DLD1 (cell line): ENCODE measurements around the gene GFOD1.

Experiments used
- in situ Hi-C: cut with HindIII; loops from 2 replicates; pipeline ENCODE4 v1.10.0; 2017; ENCODE audit warnings: low sequenced_read_pairs

The GFOD1 gene

DNA sequence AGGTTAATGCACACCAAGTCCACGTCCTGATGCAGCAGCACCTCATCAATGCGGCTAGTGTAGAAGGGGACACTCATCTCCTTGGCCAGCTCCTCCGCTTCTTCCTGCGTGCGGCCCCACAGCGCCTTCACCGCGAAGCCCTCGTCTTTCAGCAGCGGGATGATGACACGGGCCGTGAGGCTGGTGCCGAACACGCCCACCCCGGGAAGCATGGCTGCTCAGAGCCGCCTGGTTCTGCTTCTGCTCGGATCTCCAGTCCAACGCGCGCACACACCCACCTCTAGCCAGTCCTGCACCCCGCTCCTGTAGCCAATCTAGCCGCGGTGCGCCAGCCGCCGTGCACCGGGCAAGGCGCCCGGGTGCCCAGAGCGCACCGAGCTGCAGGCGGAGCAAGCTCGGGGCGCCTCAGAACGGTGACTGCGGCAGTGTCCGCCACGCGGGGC lies 700 bp downstream of the GFOD1 start:
- in situ Hi-C loops = no loop called here

DNA sequence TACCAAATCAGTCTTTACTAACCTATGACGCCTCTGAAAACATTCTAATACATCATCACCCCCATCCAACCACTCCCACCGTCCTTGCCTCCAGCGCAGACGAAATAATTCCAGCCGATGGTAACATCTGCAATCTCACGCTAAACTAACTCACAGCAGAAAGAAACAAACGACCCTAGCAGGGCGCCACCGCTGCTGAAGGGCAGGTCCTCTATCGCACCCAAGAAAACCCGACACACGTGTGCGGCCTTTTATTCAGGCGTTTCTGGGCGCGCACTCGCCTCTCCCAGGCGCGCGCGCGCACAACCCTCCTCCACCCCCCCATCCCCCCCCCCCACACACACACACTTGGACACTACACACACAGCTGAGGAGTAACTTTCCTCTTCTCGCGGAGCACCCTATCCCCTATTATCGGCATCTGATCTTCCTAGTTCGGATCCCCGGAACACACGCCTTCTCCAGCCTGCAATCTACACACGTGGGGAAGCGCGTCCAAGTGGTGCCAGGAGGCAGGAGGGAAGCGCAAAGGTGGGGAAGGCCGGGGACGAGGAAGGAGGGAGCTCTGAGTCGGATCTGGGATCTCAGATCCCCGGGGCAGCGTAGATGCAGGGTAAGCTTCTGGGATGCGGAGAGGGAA lies 1.4 kb downstream of the GFOD1 start:
- in situ Hi-C loops = no loop called here

DNA sequence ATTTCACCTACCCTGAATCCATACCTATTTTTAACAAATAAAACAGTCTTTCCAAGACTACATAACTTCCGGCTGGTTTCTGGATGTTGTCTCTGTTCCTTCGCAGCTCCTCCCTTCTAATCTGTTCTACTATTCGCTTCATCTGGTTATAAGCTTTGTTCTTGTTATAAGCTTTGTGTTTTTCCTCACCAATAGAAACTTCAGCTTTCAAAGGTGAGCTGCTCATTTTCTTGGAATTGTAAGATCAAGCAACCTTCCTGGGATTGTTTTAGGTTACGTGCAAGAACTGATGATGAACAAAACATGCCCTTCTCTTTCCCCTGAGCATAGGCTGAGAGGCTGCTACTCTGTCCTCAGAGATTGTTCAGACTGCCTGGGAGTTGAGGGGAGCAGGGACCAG lies 2.1 kb downstream of the GFOD1 start:
- in situ Hi-C loops = no loop called here

DNA sequence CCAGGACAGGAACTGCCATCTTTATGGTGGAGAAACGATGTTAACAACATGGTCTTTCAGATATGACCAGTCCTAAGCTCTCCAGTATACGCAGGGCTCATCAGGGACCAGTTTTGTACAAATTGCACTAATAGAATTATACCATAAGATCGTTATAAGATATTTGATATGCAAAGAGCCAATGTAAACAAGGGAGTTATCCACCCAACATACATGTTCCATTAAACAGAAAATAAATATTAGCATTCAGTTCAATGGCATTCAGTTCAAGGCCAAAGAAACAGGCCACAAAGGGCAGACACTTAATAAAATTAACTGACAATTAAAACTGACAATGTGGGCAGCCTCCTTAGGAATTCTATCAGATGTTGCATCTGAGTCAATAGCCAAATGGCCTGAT lies 2.6 kb downstream of the GFOD1 start:
- in situ Hi-C loops = no loop called here

DNA sequence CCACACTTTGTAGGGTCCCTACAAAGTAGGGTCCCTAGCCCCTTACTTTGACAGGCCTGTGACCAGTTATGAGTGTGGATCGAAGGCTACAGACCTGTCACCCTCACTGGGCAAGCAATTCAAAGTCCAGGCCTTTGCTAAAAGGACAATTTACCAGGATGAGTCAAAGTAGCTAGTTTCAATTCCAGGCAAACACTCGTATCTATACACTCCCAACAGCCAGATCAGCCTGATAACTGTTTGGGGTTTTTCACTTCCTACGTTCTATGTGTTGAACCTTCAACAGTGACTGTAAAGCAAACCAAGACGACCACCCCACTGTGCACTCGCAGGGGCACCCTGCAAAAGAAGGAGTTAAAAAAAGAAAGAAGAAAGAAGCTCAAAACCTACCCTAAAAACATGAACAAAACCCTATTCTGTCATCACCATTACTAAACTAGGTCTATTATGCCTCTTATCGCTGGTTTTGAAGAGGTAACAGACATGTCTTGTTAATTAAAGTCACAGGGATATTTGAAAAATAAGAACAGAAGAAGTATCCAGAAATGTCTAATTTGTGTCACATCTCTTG lies 3.2 kb downstream of the GFOD1 start:
- in situ Hi-C loops = no loop called here

DNA sequence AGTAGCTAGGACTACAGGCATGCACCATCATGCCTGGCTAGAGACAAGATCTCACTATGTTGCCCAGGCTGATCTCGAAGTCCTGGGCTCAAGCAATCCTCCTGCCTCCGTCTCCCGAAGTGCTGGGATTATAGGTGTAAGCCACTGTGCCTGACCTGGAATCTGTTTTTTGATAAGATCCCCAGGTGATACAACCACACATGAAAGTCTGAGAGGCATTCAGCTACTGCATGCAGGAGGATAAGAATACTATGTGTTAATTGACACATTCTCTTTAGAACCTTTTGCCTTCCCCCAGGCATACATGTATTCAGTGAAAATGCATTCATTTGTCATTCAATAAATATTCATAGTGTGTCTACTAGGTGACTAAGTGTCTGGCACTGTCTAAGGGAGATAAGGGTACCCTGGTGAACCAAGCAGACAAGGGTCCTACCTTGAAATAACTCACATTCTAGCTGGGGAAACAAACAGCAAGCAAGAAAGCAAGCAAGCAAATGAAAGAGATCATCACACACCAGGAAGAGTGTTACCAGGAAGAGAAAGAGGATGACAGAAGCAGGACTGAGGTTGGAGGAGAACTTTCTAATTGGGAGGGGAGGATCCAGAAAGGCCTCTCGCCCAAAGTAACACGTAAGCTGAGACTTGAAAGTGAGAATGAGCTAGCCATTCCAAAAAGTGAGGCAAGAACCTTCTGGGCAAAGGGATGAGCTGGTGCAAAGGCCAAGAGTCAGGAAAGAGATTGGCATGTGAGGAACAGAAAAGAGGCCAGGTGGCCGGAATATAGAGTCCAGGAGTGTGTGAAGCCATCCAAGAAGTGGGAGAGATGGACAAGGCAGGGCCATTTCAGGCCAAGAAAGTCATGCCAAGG lies 6.5 kb downstream of the GFOD1 start:
- in situ Hi-C loops = no loop called here

DNA sequence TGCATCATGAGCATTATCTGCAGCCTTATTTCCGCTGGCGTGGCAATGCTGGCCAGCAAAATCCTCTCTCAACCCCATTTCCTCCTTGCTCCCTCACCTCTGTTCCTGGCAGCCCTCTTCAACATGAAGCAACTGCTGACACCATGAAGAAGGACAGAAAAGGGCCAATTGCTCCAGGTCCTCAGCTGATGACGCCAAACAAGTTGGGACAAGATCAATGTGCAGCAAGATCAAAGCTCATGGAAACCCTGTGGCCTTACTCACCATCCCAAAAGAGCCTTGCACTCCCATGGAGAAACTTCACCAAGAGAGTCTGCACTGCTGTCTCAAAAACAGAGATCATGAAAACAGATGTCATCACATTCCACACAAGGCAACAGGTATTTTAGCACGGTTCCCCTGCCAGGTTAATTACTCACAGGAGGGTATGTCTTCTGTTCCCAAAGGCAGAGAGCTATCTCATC lies 7.4 kb downstream of the GFOD1 start:
- in situ Hi-C loops = no loop called here

DNA sequence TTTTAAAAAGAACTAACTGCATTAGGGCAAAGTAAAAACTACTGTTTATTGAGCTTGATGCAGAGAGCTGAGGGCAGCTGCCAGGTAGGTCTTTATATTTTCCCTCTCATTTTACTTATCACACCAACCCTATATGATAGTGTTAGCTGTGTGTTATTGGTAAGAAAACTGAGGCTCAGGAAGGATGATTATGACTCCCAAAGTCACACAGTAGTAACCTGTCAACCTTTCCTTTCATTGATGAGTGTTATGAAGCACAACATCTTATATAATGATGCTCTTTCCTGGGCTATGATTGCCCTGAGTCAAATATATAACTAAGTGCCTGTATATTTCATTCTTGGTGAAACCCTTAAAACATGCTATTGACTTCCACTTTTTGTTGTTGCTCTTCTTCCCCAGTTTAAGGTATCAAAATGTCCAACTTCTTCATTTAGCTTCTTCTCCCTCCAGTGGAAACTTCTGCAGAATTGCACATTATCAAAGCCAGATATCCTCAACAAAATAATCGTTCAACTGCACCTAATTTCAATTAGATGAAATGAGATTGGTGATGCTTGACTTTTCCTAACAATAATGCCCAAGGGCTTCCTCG lies 8.1 kb downstream of the GFOD1 start:
- in situ Hi-C loops = no loop called here

DNA sequence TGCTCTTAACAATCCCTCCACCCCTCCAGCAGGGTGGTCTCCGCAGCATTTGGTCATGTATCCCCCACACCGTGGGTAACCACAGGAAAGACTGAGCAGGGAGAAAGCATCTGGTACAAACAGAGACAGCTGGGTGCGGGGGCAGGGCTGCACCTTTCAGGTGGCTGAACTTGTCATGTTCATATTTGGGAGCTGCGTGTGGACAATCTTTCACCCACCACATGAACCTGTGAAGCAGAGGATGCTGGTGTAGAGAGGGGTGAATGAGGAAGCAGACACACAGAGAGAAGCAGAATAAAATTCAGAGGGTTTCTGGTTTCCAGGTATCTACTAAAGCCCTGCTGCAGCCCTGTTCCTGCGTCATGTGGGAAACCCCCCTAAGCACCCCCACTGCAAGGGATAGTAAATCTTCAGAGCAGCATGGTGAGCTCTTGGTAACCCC lies 8.9 kb downstream of the GFOD1 start:
- in situ Hi-C loops = no loop called here

DNA sequence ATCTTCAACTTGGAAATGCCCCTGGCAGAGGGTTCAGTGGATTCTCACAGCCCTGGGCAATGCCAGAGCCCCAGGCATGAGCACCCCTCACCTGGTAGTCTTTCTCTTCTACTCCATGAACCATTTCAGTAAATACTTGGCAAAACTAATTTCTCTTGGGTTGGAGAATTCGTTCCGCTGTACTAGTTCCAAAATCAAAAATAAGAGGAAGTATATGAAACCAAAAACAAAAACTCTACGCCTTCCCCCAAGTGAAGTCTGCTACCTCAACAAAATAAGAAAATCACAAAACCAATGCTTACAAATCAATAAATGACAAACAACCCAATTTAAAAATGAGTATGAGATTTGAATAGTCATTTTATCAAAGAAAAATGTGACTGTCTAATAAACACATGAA lies 12.6 kb downstream of the GFOD1 start:
- in situ Hi-C loops = no loop called here

DNA sequence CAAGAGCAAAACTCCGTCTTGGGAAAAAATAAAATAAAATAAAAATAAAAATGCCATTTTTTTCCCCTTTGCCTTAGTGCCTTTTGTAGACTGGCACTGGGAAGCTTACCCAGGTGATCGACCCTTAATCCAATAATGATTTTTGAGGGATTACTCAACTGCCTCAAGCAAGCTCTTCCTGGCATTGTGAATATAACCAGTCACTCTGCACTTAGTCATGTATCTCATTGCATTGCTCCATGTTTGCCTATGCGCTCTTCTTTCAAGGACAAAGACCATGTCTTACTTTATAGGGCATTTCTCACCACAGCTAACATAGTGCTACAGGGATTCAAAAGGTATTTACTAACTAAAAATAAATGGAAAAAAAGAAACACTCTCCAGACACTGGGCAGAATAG lies 13.0 kb downstream of the GFOD1 start:
- in situ Hi-C loops = no loop called here

DNA sequence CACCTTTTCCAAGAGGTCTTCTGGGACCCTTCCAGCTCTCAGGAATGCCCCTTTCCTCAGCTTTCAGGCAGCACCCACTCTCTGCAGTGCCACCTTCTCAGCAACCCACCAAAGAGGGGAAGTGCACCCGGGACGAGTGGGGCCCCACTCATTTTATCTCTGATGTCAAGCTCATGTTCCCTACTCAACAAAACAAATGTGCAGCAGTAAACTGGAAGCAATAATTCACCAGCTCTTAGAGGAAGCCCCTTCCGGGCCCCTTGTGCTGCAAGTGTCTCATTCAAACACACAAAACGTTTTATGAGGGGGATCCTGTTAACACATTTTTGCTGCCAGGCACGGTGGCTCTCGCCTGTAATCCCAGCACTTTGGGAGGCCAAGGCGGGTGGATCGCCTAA lies 13.6 kb downstream of the GFOD1 start:
- in situ Hi-C loops = no loop called here

DNA sequence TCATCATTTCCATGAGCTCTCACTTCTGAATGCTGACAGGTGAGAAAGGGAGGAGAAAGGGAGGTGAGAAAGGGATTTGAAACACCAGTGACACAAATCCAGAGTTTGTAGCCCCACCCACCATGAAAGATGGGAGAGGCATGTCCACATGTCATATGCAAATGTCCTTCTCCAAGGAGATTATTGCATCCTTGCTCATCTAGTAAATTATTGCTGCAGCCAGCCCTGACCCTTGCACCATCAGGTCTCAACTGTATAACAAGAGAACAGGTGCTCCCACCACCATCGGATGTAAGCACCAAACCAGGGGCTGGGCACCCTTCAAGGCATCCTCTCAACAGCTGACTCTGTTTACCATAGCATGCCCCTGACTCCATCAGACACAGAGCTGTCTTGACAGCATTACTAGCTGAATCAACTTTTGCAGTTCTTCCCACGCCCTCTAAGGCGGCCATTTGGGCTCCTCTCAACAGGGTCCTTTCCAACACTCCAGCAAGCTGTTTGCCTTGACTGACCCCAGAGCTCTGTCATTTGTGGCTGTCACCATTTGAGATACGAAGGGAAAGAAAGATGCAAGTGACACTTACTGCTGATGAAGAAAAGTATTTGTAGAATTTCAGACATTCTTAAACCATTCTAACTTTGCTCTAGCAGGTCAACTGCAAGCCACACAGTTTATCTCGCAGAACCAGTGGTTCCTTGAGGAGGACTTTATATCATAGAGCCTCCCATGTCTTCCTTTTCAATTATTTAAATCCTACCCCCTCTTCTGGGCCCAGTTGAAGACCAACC lies 14.2 kb downstream of the GFOD1 start:
- in situ Hi-C loops = no loop called here

DNA sequence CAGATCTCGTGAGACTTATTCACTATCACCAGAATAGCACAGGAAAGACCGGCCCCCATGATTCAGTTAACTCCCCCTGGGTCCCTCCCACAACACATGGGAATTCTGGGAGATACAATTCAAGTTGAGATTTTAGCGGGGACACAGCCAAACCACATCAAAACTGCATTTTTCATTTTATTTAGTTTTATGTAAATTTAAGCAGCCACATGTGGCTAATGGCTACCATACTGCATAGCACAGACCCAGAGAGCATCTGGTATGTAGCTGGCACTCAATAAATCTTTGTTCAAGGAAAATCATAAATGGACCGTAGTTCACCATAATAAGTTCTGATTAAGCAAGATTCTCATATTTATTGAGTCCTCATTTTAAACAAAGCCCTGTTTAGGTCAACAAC lies 15.3 kb downstream of the GFOD1 start:
- in situ Hi-C loops = no loop called here

DNA sequence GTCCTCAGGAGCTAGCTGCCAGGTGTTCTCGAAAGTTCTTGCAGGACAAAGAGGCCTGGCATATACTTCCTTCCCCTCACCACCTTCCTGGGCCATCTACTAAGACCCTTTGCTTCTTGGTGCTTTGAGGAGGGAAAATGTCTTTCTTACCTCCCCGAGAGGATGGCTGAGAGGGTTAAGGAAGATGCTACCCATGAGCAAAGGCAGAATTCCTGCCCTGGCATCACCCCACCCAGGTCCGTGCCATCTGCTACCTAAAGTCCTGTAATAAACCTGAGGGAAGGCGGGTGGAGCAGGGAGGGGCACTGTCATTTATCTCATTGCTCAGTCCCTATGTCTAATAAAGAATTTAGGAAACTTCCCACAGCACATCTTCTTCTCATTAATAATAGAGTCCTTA lies 16.2 kb downstream of the GFOD1 start:
- in situ Hi-C loops = no loop called here

DNA sequence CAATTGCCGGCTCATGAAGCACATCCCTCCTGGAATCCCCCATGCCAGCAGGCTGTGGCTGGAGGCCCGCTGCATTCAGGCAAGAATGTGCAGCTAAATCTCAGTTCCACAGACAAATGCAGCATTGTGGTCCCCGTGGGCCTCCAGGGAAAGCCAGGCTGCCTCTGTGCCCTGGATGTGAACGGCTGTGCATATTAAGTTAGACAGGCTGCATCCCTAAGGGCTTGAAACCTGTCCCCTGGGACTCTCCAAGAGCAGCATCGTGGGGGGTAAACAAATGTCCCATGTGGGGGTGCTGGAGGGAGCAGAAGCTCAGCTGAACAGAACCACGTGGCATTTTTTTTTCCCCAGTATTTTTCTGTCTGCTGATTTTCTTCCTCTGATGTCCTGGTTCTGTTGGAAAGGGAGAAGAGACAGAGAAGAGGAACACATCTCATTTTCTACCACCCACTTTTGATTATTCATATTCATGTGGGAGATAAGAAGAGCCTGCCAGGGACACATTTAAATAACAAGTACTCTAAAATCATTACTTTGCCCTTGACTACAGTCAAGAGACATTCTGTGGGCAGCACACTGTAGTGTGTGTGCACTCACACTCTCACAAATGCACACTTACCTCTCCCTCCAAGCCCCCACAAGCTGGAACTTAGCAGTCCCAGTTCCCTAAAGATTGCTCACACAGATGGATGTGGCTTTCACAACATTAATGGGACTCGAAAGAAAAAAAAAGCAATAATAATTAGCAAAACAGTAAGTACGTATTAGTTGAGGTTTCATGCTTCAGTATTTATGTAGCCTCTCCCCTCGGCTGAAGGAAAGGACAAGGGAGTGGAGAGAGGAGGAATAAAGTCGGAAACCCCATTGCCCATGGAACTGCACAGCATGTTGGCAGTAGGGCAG lies 16.9 kb downstream of the GFOD1 start:
- in situ Hi-C loops = no loop called here

DNA sequence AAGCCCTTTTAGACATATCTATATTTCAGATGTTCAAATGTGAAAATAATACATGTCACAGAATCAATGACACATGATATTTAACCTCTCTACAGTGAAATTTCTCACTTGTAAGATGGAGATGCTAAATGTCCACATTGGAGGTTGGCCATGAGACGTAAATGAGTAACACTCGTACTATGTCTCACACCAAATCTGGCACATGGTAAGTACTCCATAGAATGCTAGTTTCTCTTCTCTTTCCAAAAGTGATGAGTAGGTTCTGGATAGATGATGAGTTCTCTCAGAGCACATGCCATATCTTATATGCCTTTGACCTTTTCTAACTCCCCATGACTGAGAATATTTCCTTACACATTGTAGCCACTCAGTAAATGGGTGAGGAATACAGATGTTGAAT lies 17.7 kb downstream of the GFOD1 start:
- in situ Hi-C loops = no loop called here

DNA sequence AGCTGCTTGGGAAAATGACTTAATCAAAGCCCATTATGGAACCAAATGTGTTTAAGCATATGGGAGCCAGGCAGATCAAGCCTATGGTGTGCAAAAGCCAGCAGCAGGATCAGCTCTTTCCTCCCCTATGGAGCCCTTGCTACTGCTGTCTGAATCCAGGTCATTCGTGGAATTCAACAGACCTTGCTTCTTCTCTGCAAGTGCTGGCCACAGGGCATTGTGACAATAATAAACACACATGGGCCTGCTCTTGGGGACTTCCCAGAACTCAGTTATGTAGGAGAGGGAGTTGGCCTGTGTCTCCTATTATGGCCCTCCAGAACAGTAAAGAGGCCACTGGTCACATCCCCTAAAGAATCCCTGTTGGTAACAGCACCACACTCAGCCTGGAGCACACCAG lies 18.6 kb downstream of the GFOD1 start:
- in situ Hi-C loops = no loop called here

DNA sequence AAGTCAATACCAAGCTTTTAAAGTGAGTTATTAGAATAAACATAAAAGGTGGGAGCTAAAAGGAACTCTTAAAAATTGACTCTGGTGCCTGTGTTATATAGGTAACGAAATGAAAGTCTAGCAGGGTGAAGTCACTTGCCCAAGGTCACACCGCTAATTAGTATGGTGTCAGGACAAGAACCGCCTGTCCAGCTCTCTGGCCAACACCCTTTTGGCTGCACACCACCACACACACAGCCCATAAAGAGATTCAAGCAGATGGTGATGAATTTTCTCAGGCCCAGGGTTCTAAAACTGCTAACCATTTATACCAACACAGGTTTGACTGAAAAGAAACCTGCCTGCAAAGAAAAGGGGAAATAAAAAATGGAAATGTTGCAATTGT lies 20.2 kb downstream of the GFOD1 start:
- in situ Hi-C loops = no loop called here
